Putamen (tissue), 1 donor: ENCODE data around the gene TNRC18.
"Not testable (repeated sequence)": the region's sequence is repeated elsewhere in the genome, so short reads cannot be mapped to it uniquely, and the experiment has no call there.

Experiments used
- DNase-seq: peaks from one replicate; pipeline ENCODE4 v3.0.0-alpha.2; 2016; ENCODE audit warnings: low spot score

Gene TNRC18

GRCh38 chr7:5423306-5423975 is at the start of gene TNRC18:
TNRC18 (minus strand) TSS chr7:5423834; CDS start chr7:5421246, 2,588 bp downstream.
- DNase-seq = no peak

GRCh38 chr7:5472432-5473315 is 49.0 kb upstream of the TNRC18 start:
- DNase-seq = no peak

GRCh38 chr7:5471623-5472022 is 48.0 kb upstream of the TNRC18 start:
- DNase-seq = not testable (repeated sequence)

GRCh38 chr7:5470816-5471215 is 47.2 kb upstream of the TNRC18 start:
- no peak for DNase-seq

GRCh38 chr7:5470167-5470532 is 46.5 kb upstream of the TNRC18 start:
- no peak for DNase-seq

- DNase-seq = no peak
Measured at GRCh38 chr7:5469375-5470166, 45.9 kb upstream of the TNRC18 start.

- peak; percentile 55 for DNase-seq
Measured at GRCh38 chr7:5467645-5468044, 44.0 kb upstream of the TNRC18 start.

- DNase-seq = no peak
Measured at GRCh38 chr7:5466551-5466950, 42.9 kb upstream of the TNRC18 start.

- DNase-seq = no peak
Measured at GRCh38 chr7:5463031-5463430, 39.4 kb upstream of the TNRC18 start.

GRCh38 chr7:5462216-5462615 is 38.6 kb upstream of the TNRC18 start:
- no peak for DNase-seq

- DNase-seq = no peak
Measured at GRCh38 chr7:5458921-5459480, 35.4 kb upstream of the TNRC18 start.

GRCh38 chr7:5457245-5457735 is 33.7 kb upstream of the TNRC18 start:
- no peak for DNase-seq

GRCh38 chr7:5456409-5456808 is 32.8 kb upstream of the TNRC18 start:
- no peak for DNase-seq

GRCh38 chr7:5455581-5456219 is 32.1 kb upstream of the TNRC18 start:
- DNase-seq = no peak

GRCh38 chr7:5455175-5455574 is 31.5 kb upstream of the TNRC18 start:
- no peak for DNase-seq

- DNase-seq = no peak
Measured at GRCh38 chr7:5454485-5454884, 30.9 kb upstream of the TNRC18 start.

- no peak for DNase-seq
Measured at GRCh38 chr7:5453566-5454075, 30.0 kb upstream of the TNRC18 start.

GRCh38 chr7:5452937-5453540 is 29.4 kb upstream of the TNRC18 start:
- no peak for DNase-seq

GRCh38 chr7:5452470-5452899 is 28.9 kb upstream of the TNRC18 start:
- DNase-seq = no peak

- no peak for DNase-seq
Measured at GRCh38 chr7:5451391-5451790, 27.8 kb upstream of the TNRC18 start.
